OCI-LY1 (cell line): Measurements from ENCODE around the gene KRT75.
A peak's percentile ranks its signal among the peaks of the same experiment; 100 is the strongest.

Experiments
- EZH2 ChIP-seq: fragments of 200-600 bp; sonication (generic), shearing (Covaris generic); IDR thresholded peaks from 2 replicates; pipeline ENCODE4 v1.8.0; 2017; ENCODE audit warnings: borderline replicate concordance, mixed run types, mild to moderate bottlenecking, antibody characterized with exemption, low read length, moderate library complexity, mixed read lengths
- TF ChIP-seq, protein P1 (sequence below): fragments of 200-600 bp; sonication (generic), shearing (Covaris generic); IDR thresholded peaks from 2 replicates; pipeline ENCODE4 v1.5.1; 2017; ENCODE audit warnings: mild to moderate bottlenecking, antibody characterized with exemption, low read length, moderate library complexity, mixed read lengths

DNA sequence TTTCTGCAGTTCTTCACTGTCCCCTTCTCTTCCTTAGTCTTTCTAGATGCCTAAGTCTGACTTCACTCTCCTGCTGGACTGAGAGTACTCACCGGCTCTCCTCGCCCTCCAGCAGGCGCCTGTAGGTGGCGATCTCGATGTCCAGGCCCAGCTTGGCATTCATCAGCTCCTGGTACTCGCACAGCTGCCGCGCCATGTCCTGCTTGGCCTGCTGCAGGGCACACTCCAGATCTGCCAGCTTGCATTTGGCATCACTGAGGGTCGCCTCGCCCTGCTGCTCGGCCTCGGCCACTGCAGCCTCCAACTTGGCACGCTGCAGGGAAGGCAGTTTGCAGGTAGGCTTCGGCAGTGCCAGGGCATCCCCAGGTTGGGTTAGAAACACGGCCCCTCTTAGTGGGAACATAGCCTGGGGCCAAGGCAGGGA is 53.9 kb downstream of the KRT75 start:
- TF ChIP-seq EZH2 = no peak
- TF ChIP-seq, protein P1, sequence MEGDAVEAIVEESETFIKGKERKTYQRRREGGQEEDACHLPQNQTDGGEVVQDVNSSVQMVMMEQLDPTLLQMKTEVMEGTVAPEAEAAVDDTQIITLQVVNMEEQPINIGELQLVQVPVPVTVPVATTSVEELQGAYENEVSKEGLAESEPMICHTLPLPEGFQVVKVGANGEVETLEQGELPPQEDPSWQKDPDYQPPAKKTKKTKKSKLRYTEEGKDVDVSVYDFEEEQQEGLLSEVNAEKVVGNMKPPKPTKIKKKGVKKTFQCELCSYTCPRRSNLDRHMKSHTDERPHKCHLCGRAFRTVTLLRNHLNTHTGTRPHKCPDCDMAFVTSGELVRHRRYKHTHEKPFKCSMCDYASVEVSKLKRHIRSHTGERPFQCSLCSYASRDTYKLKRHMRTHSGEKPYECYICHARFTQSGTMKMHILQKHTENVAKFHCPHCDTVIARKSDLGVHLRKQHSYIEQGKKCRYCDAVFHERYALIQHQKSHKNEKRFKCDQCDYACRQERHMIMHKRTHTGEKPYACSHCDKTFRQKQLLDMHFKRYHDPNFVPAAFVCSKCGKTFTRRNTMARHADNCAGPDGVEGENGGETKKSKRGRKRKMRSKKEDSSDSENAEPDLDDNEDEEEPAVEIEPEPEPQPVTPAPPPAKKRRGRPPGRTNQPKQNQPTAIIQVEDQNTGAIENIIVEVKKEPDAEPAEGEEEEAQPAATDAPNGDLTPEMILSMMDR = peak; percentile 59
